ENCODE results near the gene SLC17A9.

SLC17A9 gene

DNA sequence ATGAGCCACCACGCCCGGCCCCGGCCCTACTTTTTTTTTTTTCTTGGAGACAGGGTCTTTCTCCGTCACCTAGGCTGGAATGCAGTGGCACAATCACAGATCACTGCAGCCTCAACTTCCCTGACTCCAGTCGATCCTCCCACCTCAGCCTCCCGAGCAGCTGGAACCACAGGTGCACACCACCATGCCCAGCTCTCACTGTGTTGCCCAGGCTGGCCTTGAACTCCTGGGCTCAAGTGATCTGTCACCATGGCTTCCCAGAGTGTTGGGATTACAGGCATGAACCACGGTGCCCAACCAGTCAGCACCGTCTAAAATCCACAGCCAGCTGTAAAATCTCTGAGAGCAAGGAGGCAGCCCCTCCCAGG is 17.4 kb downstream of the SLC17A9 start:
- no peak for DNase-seq

DNA sequence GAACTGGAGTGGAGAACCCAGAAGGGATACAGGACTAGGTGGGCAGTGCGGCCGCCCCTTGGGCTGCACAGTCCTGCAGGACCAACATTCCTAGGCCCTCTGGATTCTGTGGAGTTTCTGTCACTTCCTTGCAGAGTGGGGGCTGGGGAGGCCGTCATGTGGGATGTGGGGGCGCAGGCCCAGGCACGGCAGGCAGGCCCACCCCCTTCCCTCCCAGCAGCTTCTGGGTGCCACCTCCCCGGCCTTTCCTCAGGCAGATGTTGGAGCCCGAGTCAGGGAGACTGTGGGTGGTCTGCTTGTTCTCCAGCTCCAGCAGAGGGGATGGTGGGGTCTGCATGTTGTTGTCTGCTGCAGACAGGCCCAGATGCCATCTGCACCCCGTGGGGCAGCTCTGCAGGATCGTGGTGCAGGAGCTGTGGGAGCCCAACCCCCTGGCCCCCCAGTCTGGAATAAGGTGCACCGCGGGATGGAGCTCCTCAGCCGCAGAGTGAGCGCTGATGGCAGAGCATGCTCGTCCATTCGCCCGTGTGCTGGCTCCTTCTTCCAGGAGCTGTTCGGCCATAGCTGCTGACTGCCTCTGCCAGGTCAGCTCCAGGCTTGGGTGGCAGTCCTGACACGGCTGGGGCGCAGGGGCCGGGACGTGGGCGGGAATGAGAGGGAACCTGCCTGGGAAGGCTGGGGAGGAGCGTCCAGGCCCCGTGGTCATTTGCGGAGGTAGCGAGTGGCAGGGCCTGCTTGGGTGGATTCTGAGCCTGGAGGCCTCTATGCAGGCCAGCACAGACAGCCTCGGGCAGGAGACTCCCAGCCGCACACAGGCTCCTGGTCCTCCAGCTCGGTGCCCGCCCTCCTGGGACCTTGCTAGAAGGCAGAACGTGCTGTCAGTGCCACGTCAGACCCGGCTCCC is 18.1 kb downstream of the SLC17A9 start:
- no peak for DNase-seq

DNA sequence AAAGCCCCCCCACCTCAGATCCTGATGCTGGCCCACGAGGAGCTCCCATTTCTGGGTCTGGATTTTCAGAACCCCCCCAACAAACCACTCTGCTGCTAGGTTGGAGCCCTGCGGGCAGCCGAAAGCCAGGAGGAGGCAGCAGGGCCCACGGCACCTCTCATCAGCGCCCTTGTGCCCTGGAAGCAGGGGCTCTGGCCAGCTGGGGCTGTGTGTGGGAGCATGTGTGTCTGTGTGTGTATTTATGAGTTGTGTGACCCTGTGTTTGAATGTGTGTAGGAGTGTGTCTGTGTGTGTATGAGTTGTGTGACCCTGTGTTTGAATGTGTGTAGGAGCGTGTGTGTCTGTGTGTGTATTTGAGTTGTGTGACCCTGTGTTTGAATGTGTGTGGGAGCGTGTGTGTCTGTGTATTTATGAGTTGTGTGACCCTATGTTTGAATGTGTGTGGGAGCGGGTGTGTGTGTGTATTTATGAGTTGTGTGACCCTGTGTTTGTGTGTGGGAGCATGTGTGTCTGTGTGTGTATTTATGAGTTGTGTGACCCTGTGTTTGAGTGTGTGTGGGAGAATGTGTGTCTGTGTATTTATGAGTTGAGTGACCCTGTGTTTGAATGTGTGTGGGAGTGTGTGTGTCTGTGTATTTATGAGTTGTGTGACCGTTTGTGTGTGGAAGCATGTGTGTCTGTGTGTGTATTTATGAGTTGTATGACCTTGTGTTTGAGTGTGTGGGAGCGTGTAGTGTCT is 18.9 kb downstream of the SLC17A9 start:
- DNase-seq = no peak

DNA sequence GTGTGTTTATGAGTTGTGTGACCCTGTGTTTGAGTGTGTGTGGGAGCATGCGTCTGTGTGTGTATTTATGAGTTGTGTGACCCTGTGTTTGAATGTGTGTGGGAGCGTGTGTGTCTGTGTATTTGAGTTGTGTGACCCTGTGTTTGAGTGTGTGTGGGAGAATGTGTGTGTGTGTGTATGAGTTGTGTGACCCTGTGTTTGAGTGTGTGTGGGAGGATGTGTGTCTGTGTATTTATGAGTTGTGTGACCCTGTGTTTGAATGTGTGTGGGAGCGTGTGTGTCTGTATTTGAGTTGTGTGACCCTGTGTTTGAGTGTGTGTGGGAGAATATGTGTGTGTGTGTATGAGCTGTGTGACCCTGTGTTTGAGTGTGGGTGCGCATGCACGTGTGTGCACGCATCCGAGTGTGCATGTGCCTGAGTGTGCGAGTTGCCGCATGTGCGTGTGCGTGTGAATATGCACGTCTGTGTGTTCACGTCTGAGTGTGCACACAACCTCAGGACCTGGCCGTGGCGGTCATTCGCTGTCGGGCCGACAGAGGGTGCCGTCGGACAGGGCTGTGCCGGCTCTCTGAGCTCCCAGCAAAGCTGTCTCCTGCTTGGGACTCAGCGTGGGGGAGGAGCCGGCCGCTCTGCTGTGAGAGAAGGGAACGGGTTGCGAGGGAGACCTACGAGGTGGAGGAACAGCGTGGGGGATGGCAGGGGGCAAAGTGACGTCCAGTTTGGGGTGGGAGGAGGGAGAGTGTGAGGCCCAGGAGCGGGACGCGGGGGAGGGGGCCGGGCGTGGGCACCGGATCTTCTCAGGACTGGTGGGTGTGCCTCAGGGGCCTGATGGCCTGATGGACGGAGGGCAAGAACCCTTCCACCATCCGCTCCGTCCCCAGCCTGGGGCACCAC is 19.7 kb downstream of the SLC17A9 start:
- peak; percentile 90 for DNase-seq

DNA sequence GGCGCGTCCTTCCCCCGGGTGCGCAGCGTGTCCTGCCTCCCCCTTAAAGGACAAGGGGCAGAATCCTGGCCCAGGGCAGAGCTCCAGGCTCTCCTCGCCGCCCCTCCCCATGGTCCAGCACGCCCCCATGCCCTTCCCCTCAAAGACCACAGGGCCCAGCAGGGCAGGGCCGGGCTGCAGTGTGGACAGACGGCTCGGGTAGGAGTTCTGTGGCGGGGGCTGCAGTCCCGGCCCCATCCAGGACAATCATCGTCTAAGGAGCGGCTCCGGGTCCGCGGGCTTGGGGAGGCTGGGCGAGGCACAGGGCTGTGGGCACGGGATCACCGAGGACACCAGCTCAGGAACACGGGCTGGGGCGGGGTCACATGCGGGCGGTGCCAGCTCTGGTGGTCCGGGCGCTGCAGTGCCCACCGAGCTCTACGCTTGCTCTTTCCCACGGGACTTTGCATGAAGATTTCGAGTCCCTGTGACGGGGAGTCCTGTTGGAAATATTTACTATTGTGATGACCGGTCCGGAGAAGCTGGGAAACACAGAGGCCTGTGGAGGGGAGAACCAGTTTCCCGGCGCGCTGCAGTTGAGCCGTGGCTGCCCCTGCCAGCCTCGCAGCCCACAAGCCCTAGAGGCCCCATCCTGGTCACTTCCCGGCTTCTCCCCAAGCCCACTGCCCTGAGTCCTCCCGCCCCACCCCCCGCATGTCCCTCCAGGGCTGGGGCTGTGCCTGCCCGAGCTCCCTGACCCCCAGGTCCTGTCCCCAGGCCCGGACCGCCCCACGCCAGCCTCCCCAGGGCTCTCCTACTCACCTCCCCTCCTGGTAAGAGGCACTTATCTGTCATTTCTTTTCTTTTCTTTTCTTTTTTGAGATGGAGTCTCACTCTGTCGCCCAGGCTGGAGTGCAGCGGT is 20.6 kb downstream of the SLC17A9 start:
- no peak for DNase-seq

DNA sequence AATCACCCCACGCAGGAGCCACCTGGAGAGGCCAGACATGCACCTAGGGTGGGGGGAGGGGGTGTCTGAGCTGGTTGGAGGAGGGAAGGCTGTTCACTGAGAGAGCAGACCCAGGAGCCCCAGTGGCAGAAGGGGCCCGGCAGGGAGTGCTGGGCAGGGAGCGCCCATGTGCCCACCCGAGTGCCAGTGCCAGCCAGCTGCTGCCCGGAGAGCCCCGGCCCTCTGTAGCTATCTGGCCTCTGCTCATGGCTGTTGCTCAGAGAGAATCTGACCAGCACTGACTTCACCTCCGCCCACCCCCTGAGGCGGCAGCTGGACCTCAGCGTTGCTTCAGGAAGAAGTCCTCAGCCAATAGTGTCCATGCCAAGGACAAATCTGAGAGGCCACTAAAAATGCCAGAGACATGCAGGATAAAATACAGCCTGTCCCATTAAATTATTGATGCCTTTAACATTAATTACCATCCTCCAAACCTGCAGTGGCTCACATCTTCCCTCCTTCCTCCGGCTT is 22.8 kb downstream of the SLC17A9 start:
- DNase-seq = no peak

DNA sequence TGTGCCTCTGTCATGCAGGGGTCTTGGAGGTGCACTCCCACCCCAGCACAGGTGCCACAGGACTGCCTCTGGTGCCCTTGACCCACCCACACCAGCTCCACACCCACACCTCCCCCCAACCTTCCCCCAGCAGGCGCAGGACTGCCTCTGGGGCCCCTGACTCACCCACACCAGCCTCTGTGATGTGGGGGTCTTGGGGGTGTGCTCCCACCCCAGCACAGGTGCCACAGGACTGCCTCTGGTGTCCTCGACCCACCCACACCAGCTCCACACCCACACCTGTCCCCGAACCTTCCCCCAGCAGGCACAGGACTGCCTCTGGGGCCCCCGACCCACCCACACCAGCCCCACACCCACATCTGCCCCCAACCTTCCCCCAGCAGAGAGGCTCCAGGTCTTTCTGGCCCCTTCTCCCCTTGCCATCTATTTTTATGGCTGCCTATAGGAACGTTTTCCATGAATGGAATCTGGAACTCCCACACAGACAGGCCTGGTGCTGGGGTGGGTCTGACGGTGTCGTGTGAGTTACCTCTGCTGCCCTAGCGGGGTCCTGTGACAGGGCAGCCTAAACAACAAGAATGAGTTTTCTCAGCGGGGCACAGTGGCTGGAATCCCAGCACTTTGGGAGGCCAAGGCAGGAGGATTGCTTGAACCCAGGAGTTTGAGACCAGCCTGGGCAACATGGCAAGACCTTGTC is 23.5 kb downstream of the SLC17A9 start:
- DNase-seq = no peak

DNA sequence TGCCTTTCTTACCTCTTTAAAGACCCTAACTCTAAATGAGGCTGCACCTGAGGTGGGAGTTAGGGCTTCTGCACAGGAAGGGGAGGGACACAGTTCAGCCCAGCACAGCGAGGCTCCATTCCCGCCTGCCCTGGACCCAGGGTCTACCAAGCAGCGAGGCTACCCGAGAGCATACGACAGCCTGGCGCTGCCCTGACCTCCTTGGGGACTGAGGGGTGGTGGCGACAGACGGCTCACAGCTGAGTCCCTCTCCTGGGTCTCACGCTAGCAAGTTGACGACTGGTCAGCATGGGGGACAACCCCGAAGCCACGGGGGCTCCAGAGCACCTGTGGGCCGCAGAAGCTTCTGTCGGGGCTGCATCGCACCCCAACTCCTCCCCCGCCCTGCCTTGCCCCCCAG is 24.4 kb downstream of the SLC17A9 start:
- no peak for DNase-seq

DNA sequence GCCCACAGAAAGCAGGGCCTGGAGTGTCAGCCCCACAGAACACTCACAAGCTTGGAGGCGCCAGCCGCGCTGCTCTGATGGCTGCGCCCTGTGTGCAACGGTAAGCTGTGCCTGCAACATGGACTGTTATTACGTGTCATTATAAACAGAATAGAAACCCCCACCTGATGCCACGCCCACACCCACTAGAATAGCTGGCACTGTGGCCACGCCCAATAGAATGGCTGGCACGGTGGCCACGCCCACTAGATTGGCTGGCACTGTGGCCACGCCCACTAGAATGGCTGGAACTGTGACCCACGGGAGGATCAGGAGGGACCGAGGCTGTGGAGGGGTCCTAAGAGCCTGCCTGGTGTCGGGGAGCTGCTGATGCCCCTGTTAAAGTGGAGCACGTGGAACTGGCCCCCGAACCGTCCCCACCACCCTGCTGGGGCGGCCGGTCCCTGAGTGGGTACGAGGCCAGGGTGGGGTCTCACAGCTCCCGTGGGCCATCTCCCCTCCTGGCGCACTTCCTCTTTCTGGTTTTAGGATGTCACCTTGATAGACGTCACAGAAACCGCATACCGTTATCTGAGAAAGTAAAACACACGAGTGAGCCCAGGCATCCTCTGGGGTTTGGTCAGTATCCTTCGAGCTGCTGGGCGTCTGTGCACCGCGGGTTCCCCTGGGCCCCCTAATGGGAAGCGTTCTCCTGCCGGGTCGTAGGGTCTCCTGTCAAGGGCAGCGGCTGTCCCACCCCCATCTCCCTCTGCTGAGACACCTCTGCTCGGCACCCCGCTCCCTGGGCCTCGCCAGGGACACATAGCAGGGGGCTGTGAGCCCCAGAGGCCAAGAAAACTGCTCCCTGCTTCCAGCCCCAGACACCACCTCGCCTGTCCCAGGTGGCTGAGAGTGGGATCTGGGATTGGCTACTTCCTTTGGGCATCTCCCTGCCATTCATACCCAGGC is 25.4 kb downstream of the SLC17A9 start:
- peak; percentile 93 for DNase-seq

DNA sequence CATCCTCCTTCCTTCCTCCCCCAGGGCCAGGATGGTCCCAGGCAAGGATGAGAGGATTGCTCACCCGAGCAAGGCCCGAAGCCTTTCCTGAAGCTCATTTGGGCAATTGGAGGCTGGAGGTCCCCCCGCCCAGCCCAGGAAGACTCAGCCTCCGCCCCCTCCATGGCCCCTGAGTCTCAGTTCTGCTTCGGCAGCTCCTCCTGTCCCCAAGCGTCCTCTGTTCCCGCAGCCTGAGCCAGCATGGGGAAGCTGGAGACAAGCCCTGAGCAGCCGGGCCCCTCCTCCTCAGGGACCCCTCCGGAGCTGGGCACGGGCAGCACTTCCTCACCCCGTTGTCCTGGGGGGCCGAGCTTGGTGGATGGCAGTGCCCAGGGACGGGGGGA is 26.0 kb downstream of the SLC17A9 start:
- DNase-seq = no peak

DNA sequence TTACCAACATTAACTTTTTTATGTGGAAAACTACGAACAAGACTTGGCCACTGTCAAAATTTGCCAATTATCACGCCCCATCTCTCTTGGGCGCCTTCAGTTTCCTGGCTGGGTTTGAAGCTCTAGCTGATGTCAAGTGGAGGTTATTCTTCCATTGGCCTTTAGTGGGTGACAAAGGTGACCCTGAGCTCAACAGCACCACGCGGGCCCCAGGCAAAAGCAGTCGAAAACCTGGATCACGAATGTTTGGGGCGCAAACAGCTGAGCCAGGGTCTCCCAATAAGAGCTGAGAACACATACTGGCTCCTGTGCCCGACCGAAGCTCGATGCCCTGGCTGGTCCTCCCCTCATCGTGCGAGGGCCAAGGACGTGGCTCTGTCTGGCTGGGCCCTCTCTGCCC is 26.8 kb downstream of the SLC17A9 start:
- no peak for DNase-seq

DNA sequence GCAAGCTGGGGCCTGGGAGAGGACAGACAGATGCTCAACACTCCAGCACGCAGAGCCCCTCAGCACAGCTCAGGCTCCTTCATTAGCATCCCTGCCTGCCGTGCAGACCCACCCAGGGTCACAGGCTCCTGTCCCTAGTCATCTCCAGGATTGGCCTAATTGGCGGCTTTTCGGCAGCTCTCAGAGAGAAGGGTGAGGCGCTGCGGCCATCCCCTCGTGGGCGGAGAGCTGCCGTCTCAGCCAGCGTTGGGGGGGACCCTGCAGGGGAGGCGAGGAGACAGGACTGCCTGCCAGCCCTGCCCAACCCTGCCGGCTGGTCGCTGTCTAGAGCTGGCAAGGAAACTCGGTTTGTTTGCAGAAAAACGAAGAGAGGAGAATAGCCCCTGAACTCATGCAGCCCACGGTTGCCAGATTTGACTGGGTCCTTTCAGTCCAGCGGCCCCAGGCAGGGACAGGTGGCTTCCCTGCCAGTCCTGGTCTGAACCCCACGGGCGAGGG is 27.4 kb downstream of the SLC17A9 start:
- DNase-seq = no peak

DNA sequence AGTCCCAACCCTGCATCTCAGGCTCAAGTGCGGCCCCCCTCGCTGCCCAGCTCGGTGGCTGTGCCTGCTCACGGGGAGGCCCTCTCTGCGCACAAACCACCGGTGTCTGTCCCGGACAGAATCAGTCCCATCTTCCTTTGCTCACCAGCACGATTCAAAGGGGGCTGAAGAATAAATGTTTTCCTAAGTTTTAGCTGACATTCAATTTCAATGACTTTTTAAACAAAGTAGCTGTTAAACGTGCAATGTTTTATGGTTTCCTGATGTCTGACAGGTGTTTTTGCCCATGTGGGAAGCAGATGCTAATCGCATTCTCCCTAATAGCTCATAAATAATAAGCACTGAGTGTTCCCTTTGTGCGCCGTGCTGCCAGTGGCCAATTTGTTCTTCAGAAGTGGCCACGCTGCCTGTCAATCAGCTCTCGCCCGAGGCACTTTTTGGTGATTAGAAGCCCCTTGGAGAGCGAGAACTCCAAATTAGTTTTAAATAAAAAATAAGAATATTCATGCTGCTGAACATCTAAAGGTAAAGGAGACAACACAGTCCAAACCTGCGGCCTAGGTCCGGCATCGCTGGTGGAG is 28.0 kb downstream of the SLC17A9 start:
- no peak for DNase-seq

DNA sequence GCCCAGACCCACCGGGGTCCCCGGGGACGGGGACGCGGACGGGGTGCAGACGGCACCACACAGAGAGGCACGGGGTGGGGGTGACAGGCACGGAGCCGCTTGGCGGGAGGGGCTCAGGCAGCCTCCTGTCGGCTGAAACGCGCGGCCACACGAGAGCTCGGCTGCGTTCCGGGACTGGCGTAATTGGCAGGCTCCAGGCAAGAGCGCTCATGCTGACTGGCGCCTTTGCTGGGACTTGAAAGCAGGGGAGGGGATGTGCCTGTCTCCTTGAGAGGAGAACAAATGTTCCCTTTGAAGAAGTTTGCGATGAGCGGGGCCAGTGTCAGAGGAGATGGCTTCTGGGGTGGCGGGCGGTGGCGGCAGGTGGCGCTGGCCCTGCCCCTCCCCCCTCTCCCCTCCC is 28.5 kb downstream of the SLC17A9 start:
- DNase-seq = peak; percentile 20

DNA sequence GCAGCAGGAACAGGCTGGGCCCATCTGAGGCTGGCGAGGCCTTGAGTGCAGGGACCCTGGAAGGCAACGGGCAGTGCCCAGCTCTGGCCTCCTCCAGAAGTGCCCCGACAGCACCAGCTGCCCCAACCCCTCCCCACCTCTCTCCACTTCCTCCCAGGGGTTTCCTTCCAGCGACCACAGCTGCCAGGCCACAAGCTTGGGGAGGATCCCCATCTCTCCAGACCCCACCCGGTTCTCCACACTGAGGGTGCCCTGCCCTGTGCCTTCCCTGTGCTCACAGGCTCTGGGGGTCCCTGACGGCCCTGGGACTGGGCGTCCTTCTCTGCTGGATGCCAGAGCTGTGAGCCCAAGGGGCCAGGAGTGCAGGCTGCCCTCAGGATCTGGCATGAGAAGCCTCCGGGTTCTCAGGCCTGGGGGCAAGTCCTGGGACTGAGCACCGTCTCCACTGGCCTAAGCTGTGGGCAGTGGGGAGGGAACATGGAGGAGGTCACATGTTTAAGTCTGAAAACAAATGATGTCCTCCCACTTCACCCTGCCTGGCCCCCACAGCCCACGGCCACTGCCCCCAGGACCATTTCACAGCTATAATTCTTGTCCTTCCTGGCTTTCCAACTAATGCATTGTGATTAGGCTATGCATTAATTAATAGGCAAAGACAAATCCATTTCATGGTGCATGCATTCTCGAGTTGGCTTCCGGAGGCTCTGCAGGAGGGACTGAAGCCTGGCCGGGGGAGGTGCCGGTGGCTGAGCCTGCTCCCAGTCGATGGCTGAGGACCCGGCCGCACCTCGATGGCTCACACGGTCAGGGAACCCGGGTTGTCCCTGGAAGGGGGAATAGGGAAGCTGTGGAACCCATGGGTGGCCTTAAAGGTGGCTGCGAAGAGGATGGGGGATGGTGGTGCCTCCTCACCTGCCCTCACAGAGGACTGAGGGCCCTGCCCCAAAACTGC is 29.9 kb downstream of the SLC17A9 start:
- no peak for DNase-seq

DNA sequence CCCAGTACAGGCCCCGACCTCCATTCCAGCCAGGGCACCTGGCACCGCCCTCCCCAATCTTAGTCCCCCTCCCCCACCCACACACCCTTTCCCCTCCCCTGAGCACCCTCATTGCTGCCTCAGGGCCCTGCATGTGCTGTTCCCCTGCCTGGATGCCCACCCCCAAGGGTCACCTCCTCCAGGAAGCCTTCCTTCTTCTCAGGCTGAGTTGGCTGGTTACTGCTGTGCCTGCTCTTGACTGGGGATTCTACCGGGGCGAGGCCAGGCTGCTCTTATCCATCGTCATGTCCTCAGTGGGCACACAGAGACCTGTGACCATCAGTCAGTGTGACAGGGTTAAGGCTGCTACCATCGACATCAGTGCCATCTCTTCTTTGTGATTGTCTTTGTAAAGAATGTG is 30.7 kb downstream of the SLC17A9 start:
- DNase-seq = no peak

DNA sequence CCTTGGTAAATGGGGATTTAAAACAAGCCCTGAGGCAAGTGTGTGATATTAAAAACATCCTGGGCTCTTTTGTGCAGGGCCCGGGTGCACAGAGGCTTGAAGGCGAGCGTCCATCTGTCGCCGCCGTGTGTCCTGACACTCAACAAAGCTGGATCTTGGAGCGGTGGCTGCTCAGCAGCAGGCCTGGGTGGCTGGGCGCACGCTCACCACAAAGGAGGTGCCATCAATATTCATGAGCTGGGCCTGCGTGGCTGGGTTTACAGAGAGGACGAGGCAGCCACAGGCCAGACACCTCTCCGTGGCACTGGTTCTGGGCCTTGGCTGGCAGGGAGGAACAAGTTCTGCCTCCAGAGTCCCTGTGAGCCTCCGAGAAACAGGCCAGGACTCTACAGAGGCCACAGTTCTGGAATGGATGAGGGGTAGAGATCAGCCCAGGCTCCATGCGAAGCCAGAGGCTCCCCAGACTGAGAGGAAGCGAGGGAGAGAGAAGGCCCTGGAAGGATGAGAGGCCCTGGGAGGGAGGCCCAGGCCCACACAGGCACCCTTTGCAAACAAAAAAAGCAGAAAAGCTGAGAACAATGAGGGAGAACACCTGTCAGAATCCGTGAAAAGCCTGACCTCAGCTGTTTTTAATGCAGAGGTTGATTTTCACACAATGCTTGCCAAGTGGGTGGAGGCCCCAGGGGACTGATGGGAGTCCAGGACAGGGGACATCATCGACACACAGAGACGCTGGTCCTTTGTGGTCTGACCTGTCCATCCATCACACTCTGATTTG is 32.3 kb downstream of the SLC17A9 start:
- no peak for DNase-seq

DNA sequence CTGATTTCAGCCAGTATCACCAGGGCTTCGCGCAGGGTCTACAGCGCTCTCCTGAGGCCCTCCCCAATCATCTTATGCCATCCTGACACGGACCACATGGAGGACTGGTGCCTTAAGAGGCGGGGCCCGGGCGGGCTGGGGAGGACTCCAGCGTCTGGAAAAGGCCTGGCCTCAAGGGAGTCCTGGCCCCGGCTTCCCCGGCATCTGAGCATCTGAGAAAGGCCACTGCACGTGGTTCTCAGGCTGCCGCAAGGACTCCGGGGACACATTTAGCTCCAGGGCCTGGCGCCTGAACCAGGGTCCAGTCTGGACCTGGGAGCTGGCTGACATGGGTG is 32.9 kb downstream of the SLC17A9 start:
- no peak for DNase-seq

All from activated CD4-positive, alpha-beta T cell treated with anti-CD3 and anti-CD28 coated beads, Interleukin-10, Interleukin-2, amounts not matched to agents 100 ng/mL and 50 ng/mL, durations not matched to agents 16 hours and 8 hours (primary cell).